ENCODE measurements around the gene TRPV5. TPM values are rescaled to one million over a fixed set of nuclear protein-coding genes. Genes with fewer than 3 reads are reported as not detected.

TRPV5 gene
- total RNA-seq, 6 experiments from 2014 or later, result not detected

- H3K36me3 ChIP-seq, result no peaks in the 10 kb centered on the region
- ATAC-seq (no peak), DNase-seq (no peak)
- H3K27ac ChIP-seq, result no peak overlapping the region
- no peaks in the 10 kb centered on the region for H3K27me3 ChIP-seq
- intact Hi-C loops (cut with DNase I), result loop anchor here (10.0 kb wide), 1 partner anchor 130 kb away; no protein-coding TSS in a partner anchor
- 100% methylated on average over 1 of the region's 7 CpGs for WGBS (ENCODE audit: insufficient coverage, low coverage, low lambda C conversion rate, missing lambda C conversion rate)
- H3K4me3 ChIP-seq, result no peak overlapping the region
- no peaks in the 10 kb centered on the region for H3K9me3 ChIP-seq
- no peaks in the 10 kb centered on the region for H3K4me1 ChIP-seq
- TF ChIP-seq CTCF (IDR thresholded peaks at IDR 0.05) (no peak), POLR2A (IDR thresholded peaks at IDR 0.05) (no peak)
These were observed 59.1 kb downstream of the TRPV5 start for GRCh38 chr7:142874409-142874808.

- intact Hi-C loops (cut with DNase I), result loop anchor here (10.0 kb wide), 1 partner anchor 131 kb away; no protein-coding TSS in a partner anchor
- 56% methylated on average over 1 of the region's 5 CpGs for WGBS (ENCODE audit: insufficient coverage, low coverage, low lambda C conversion rate, missing lambda C conversion rate)
These were observed 59.7 kb downstream of the TRPV5 start for GRCh38 chr7:142873871-142874270.

GRCh38 chr7:142873281-142873784 is 60.2 kb downstream of the TRPV5 start:
- ATAC-seq (peak in 3 of 4 donors; percentile 4 to 58 (median 35)), DNase-seq (peak in 1 of 3 donors; percentile 47)
- intact Hi-C loops (cut with DNase I), result loop anchor here (10.0 kb wide), 1 partner anchor 131 kb away; no protein-coding TSS in a partner anchor
- peak; percentile 20 to 36 (median 33) for TF ChIP-seq CTCF (IDR thresholded peaks at IDR 0.05)
- no peak for TF ChIP-seq POLR2A (IDR thresholded peaks at IDR 0.05)
- Histone ChIP-seq H3K9me3 (no peaks in the 10 kb centered on the region), H3K27me3 (no peaks in the 10 kb centered on the region), H3K4me1 (no peaks in the 10 kb centered on the region), H3K36me3 (no peaks in the 10 kb centered on the region), H3K27ac (no peak overlapping the region), H3K4me3 (no peak overlapping the region)
- 48% methylated on average over 8 of the region's 11 CpGs for WGBS (ENCODE audit: insufficient coverage, low coverage, low lambda C conversion rate, missing lambda C conversion rate)

More at GRCh38 chr7:142873871-142874270, 59.7 kb downstream of the TRPV5 start:
- no peak for DNase-seq
- ATAC-seq, result no peak
- Histone ChIP-seq H3K36me3 (no peaks in the 10 kb centered on the region), H3K27ac (no peak overlapping the region), H3K4me3 (no peak overlapping the region), H3K27me3 (no peaks in the 10 kb centered on the region), H3K9me3 (no peaks in the 10 kb centered on the region), H3K4me1 (no peaks in the 10 kb centered on the region)
- no peak for TF ChIP-seq POLR2A (IDR thresholded peaks at IDR 0.05)
- no peak for TF ChIP-seq CTCF (IDR thresholded peaks at IDR 0.05)

- no peaks in the 10 kb centered on the region for H3K4me1 ChIP-seq
- intact Hi-C loops (cut with DNase I), result loop anchor here (10.0 kb wide), 1 partner anchor 133 kb away; no protein-coding TSS in a partner anchor
- H3K4me3 ChIP-seq, result no peak overlapping the region
- no peak for ATAC-seq
- DNase-seq, result peak in 1 of 3 donors; percentile 35
- H3K27me3 ChIP-seq, result no peaks in the 10 kb centered on the region
- 83% methylated on average over 5 of the region's 15 CpGs for WGBS (ENCODE audit: insufficient coverage, low coverage, low lambda C conversion rate, missing lambda C conversion rate)
- no peaks in the 10 kb centered on the region for H3K36me3 ChIP-seq
- H3K27ac ChIP-seq, result no peak overlapping the region
- no peak for TF ChIP-seq POLR2A (IDR thresholded peaks at IDR 0.05)
- TF ChIP-seq CTCF (IDR thresholded peaks at IDR 0.05), result no peak
- H3K9me3 ChIP-seq, result no peaks in the 10 kb centered on the region
These were observed 61.4 kb downstream of the TRPV5 start for GRCh38 chr7:142872106-142872675.
